Measurements from ENCODE around the gene FHAD1. TPM values are rescaled to one million over a fixed set of nuclear protein-coding genes. Genes with fewer than 3 reads are reported as not detected.

The FHAD1 gene
- polyA plus RNA-seq, 3 donors, result 0.67 to 0.69 TPM; not detected in 1

- no peaks in the 10 kb centered on the region for H3K4me1 ChIP-seq (ENCODE audit: control insufficient read depth in 1 of 2, insufficient read depth in 2 of 2, low read length in 2 of 2)
- peaks cover 4 to 7% (median 5%) of the 10 kb centered on the region in 3 donors for H3K27me3 Mint-ChIP-seq (ENCODE audit: low read depth in 3 of 3)
- DNase-seq, result no peak
- H3K4me3 ChIP-seq (replicated peaks in 1 of 3; ENCODE audit: low read depth in 2 of 3, low read length in 3 of 3), result no peak overlapping the region
- H3K9me3 Mint-ChIP-seq, result peaks cover 9 to 19% (median 14%) of the 10 kb centered on the region in 7 donors
- no peaks in the 10 kb centered on the region for H3K79me2 ChIP-seq (ENCODE audit: insufficient read depth, low read length)
- no peaks in the 10 kb centered on the region for H3K4me1 Mint-ChIP-seq
- no peaks in the 10 kb centered on the region for H3K27me3 ChIP-seq (ENCODE audit: control insufficient read depth in 2 of 2, insufficient read depth in 2 of 2, low read length in 2 of 2)
- no peaks in the 10 kb centered on the region for H3K36me3 Mint-ChIP-seq
- no peak overlapping the region for H3K4me3 Mint-ChIP-seq
- no peaks in the 10 kb centered on the region for H3K36me3 ChIP-seq (replicated peaks in 1 of 2; ENCODE audit: control insufficient read depth in 1 of 2, insufficient read depth in 2 of 2, low read length in 2 of 2)
- TF ChIP-seq, protein P1, sequence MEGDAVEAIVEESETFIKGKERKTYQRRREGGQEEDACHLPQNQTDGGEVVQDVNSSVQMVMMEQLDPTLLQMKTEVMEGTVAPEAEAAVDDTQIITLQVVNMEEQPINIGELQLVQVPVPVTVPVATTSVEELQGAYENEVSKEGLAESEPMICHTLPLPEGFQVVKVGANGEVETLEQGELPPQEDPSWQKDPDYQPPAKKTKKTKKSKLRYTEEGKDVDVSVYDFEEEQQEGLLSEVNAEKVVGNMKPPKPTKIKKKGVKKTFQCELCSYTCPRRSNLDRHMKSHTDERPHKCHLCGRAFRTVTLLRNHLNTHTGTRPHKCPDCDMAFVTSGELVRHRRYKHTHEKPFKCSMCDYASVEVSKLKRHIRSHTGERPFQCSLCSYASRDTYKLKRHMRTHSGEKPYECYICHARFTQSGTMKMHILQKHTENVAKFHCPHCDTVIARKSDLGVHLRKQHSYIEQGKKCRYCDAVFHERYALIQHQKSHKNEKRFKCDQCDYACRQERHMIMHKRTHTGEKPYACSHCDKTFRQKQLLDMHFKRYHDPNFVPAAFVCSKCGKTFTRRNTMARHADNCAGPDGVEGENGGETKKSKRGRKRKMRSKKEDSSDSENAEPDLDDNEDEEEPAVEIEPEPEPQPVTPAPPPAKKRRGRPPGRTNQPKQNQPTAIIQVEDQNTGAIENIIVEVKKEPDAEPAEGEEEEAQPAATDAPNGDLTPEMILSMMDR (IDR thresholded peaks at IDR 0.05), result no peak
- WGBS (ENCODE audit: insufficient coverage), result 100% methylated on average over 4 of the region's 7 CpGs
- intact Hi-C loops (cut with micrococcal nuclease), result no loop called here
- H3K9ac ChIP-seq (ENCODE audit: insufficient read depth, low read length, poor library complexity, severe bottlenecking), result no peak overlapping the region
- no peak overlapping the region for H3K27ac Mint-ChIP-seq
- no peak overlapping the region for H3K27ac ChIP-seq (ENCODE audit: low read depth in 1 of 2, low read length in 2 of 2)
- peaks cover 8 to 13% of the 10 kb centered on the region in 2 donors for H3K9me3 ChIP-seq (replicated peaks in 1 of 2; ENCODE audit: control insufficient read depth in 1 of 2, insufficient read depth in 1 of 2, low read length in 2 of 2)
- no peaks in the 10 kb centered on the region for H4K20me1 ChIP-seq (ENCODE audit: insufficient read depth, low read length)
- no peak overlapping the region for H3K4me2 ChIP-seq (replicated peaks; ENCODE audit: extremely low read depth, low read length, poor library complexity, severe bottlenecking)
- no peak overlapping the region for H2AFZ ChIP-seq (ENCODE audit: insufficient read depth, low read depth, low read length, poor library complexity, severe bottlenecking)
Observed at GRCh38 chr1:15282810-15283474, 35.9 kb downstream of the FHAD1 start.

DNA sequence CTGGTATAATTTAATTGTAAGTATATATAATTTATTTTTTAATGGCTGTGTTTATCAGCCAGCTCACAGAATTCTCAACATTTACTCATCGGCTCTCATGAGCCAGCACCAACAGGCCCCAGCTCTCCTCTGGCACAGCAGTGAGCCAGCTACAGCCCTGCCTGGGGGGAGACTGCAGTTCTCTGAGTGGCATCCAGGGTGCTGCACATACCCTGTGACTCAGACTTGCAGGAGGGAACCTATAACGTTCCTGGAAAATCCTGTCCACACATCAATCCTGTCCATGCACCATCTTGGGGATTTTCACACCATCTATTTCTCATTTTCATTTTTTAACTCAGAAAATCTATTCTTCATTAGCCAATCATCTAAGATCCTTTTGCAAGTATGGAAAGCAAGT, 36.5 kb downstream of the FHAD1 start:
- H3K27ac ChIP-seq (ENCODE audit: low read depth in 1 of 2, low read length in 2 of 2), result no peak overlapping the region
- Mint-ChIP-seq H3K27me3 (ENCODE audit: low read depth in 3 of 3) (peaks cover 4 to 7% (median 5%) of the 10 kb centered on the region in 3 donors), H3K9me3 (peaks cover 9 to 20% (median 14%) of the 10 kb centered on the region in 7 donors), H3K27ac (no peak overlapping the region), H3K4me3 (no peak overlapping the region), H3K36me3 (no peaks in the 10 kb centered on the region), H3K4me1 (no peaks in the 10 kb centered on the region)
- no peak overlapping the region for H3K9ac ChIP-seq (ENCODE audit: insufficient read depth, low read length, poor library complexity, severe bottlenecking)
- no peaks in the 10 kb centered on the region for H3K4me1 ChIP-seq (ENCODE audit: control insufficient read depth in 1 of 2, insufficient read depth in 2 of 2, low read length in 2 of 2)
- no peak overlapping the region for H3K4me3 ChIP-seq (replicated peaks in 1 of 3; ENCODE audit: low read depth in 2 of 3, low read length in 3 of 3)
- H3K4me2 ChIP-seq (replicated peaks; ENCODE audit: extremely low read depth, low read length, poor library complexity, severe bottlenecking), result no peak overlapping the region
- no peaks in the 10 kb centered on the region for H3K27me3 ChIP-seq (ENCODE audit: control insufficient read depth in 2 of 2, insufficient read depth in 2 of 2, low read length in 2 of 2)
- intact Hi-C loops (cut with micrococcal nuclease), result no loop called here
- TF ChIP-seq, protein P1 (IDR thresholded peaks at IDR 0.05), result no peak
- H3K36me3 ChIP-seq (replicated peaks in 1 of 2; ENCODE audit: control insufficient read depth in 1 of 2, insufficient read depth in 2 of 2, low read length in 2 of 2), result no peaks in the 10 kb centered on the region
- DNase-seq, result no peak
- WGBS (ENCODE audit: insufficient coverage), result 75% methylated on average over 2 of the region's 2 CpGs
- no peaks in the 10 kb centered on the region for H3K79me2 ChIP-seq (ENCODE audit: insufficient read depth, low read length)
- no peaks in the 10 kb centered on the region for H4K20me1 ChIP-seq (ENCODE audit: insufficient read depth, low read length)
- H3K9me3 ChIP-seq (replicated peaks in 1 of 2; ENCODE audit: control insufficient read depth in 1 of 2, insufficient read depth in 1 of 2, low read length in 2 of 2), result peaks cover 8 to 13% of the 10 kb centered on the region in 2 donors
- no peak overlapping the region for H2AFZ ChIP-seq (ENCODE audit: insufficient read depth, low read depth, low read length, poor library complexity, severe bottlenecking)
